ENCODE results near the gene LRRTM2.
"Not testable (repeated sequence)": the region's sequence is repeated elsewhere in the genome, so short reads cannot be mapped to it uniquely, and the experiment has no call there.

Gene LRRTM2

GRCh38 chr5:138874771-138875551, at the start of gene LRRTM2:
Gene LRRTM2 (minus strand): TSS chr5:138875335. CDS start chr5:138874911, 424 bp downstream.
- H3K36me3 ChIP-seq (ENCODE audit: control insufficient read depth, insufficient read depth, low read length): no peaks in the 10 kb centered on the region
- no peaks in the 10 kb centered on the region for H3K27me3 ChIP-seq (ENCODE audit: control insufficient read depth, insufficient read depth, low read length)
- H3K27ac ChIP-seq (ENCODE audit: low read length): no peak within 1 kb of the TSS
- H3K4me3 ChIP-seq (ENCODE audit: low read length): no peak within 1 kb of the TSS
- H3K4me1 ChIP-seq (ENCODE audit: control insufficient read depth, insufficient read depth, low read length): peaks cover 3% of the 10 kb centered on the region
- no peaks in the 10 kb centered on the region for H3K9me3 ChIP-seq (ENCODE audit: control insufficient read depth, insufficient read depth, low read length)
- DNase-seq (ENCODE audit: low read depth, low spot score): no peak
- no CpG with 5 or more reads among the region's 18 CpGs for WGBS (ENCODE audit: insufficient coverage, insufficient read length)

- WGBS (ENCODE audit: insufficient coverage, insufficient read length): no CpG with 5 or more reads among the region's 2 CpGs
- no peaks in the 10 kb centered on the region for H3K27me3 ChIP-seq (ENCODE audit: control insufficient read depth, insufficient read depth, low read length)
Measured at GRCh38 chr5:138922494-138922893, 47.4 kb upstream of the LRRTM2 start.

GRCh38 chr5:138921362-138921761, 46.2 kb upstream of the LRRTM2 start:
- H3K27ac ChIP-seq (ENCODE audit: low read length): not testable (repeated sequence)
- H3K36me3 ChIP-seq (ENCODE audit: control insufficient read depth, insufficient read depth, low read length): peaks cover 16% of the 10 kb centered on the region

More at GRCh38 chr5:138922494-138922893, 47.4 kb upstream of the LRRTM2 start:
- H3K36me3 ChIP-seq (ENCODE audit: control insufficient read depth, insufficient read depth, low read length): peaks cover 22% of the 10 kb centered on the region
- H3K4me1 ChIP-seq (ENCODE audit: control insufficient read depth, insufficient read depth, low read length): no peaks in the 10 kb centered on the region
- no peak for DNase-seq (ENCODE audit: low read depth, low spot score)
- no peak overlapping the region for H3K27ac ChIP-seq (ENCODE audit: low read length)
- no peaks in the 10 kb centered on the region for H3K9me3 ChIP-seq (ENCODE audit: control insufficient read depth, insufficient read depth, low read length)
- no peak overlapping the region for H3K4me3 ChIP-seq (ENCODE audit: low read length)

GRCh38 chr5:138920181-138920580, 45.0 kb upstream of the LRRTM2 start:
- Histone ChIP-seq H3K4me3 (ENCODE audit: low read length) (no peak overlapping the region), H3K4me1 (ENCODE audit: control insufficient read depth, insufficient read depth, low read length) (no peaks in the 10 kb centered on the region), H3K27me3 (ENCODE audit: control insufficient read depth, insufficient read depth, low read length) (no peaks in the 10 kb centered on the region), H3K9me3 (ENCODE audit: control insufficient read depth, insufficient read depth, low read length) (no peaks in the 10 kb centered on the region), H3K36me3 (ENCODE audit: control insufficient read depth, insufficient read depth, low read length) (peaks cover 7% of the 10 kb centered on the region; the same call in 1 of the 2 replicates), H3K27ac (ENCODE audit: low read length) (no peak overlapping the region)
- no CpG with 5 or more reads among the region's 8 CpGs for WGBS (ENCODE audit: insufficient coverage, insufficient read length)
- no peak for DNase-seq (ENCODE audit: low read depth, low spot score)

More at GRCh38 chr5:138921362-138921761, 46.2 kb upstream of the LRRTM2 start:
- not testable (repeated sequence) for H3K9me3 ChIP-seq (ENCODE audit: control insufficient read depth, insufficient read depth, low read length); H3K4me1 ChIP-seq (ENCODE audit: control insufficient read depth, insufficient read depth, low read length); DNase-seq (ENCODE audit: low read depth, low spot score); H3K27me3 ChIP-seq (ENCODE audit: control insufficient read depth, insufficient read depth, low read length); H3K4me3 ChIP-seq (ENCODE audit: low read length)
- WGBS (ENCODE audit: insufficient coverage, insufficient read length): no CpG with 5 or more reads among the region's 2 CpGs

GRCh38 chr5:138918686-138919085, 43.6 kb upstream of the LRRTM2 start:
- Histone ChIP-seq H3K36me3 (ENCODE audit: control insufficient read depth, insufficient read depth, low read length) (no peaks in the 10 kb centered on the region), H3K4me3 (ENCODE audit: low read length) (no peak overlapping the region)
- no CpG with 5 or more reads among the region's 4 CpGs for WGBS (ENCODE audit: insufficient coverage, insufficient read length)

GRCh38 chr5:138914338-138914737, 39.2 kb upstream of the LRRTM2 start:
- no CpG with 5 or more reads among the region's 3 CpGs for WGBS (ENCODE audit: insufficient coverage, insufficient read length)
- Histone ChIP-seq H3K4me1 (ENCODE audit: control insufficient read depth, insufficient read depth, low read length) (no peaks in the 10 kb centered on the region), H3K27ac (ENCODE audit: low read length) (no peak overlapping the region), H3K4me3 (ENCODE audit: low read length) (no peak overlapping the region), H3K9me3 (ENCODE audit: control insufficient read depth, insufficient read depth, low read length) (no peaks in the 10 kb centered on the region), H3K36me3 (ENCODE audit: control insufficient read depth, insufficient read depth, low read length) (no peaks in the 10 kb centered on the region), H3K27me3 (ENCODE audit: control insufficient read depth, insufficient read depth, low read length) (no peaks in the 10 kb centered on the region)
- no peak for DNase-seq (ENCODE audit: low read depth, low spot score)

More at GRCh38 chr5:138918686-138919085, 43.6 kb upstream of the LRRTM2 start:
- H3K27ac ChIP-seq (ENCODE audit: low read length): no peak overlapping the region
- no peaks in the 10 kb centered on the region for H3K27me3 ChIP-seq (ENCODE audit: control insufficient read depth, insufficient read depth, low read length)
- H3K9me3 ChIP-seq (ENCODE audit: control insufficient read depth, insufficient read depth, low read length): no peaks in the 10 kb centered on the region
- H3K4me1 ChIP-seq (ENCODE audit: control insufficient read depth, insufficient read depth, low read length): no peaks in the 10 kb centered on the region
- no peak for DNase-seq (ENCODE audit: low read depth, low spot score)

GRCh38 chr5:138913773-138914172, 38.6 kb upstream of the LRRTM2 start:
- DNase-seq (ENCODE audit: low read depth, low spot score): no peak
- Histone ChIP-seq H3K27me3 (ENCODE audit: control insufficient read depth, insufficient read depth, low read length) (no peaks in the 10 kb centered on the region), H3K9me3 (ENCODE audit: control insufficient read depth, insufficient read depth, low read length) (no peaks in the 10 kb centered on the region), H3K4me1 (ENCODE audit: control insufficient read depth, insufficient read depth, low read length) (no peaks in the 10 kb centered on the region), H3K4me3 (ENCODE audit: low read length) (no peak overlapping the region), H3K36me3 (ENCODE audit: control insufficient read depth, insufficient read depth, low read length) (no peaks in the 10 kb centered on the region), H3K27ac (ENCODE audit: low read length) (no peak overlapping the region)
- WGBS (ENCODE audit: insufficient coverage, insufficient read length): no CpG with 5 or more reads among the region's 3 CpGs

- H3K27ac ChIP-seq (ENCODE audit: low read length): no peak overlapping the region
- no CpG with 5 or more reads among the region's 4 CpGs for WGBS (ENCODE audit: insufficient coverage, insufficient read length)
- no peaks in the 10 kb centered on the region for H3K9me3 ChIP-seq (ENCODE audit: control insufficient read depth, insufficient read depth, low read length)
- DNase-seq (ENCODE audit: low read depth, low spot score): no peak
- no peak overlapping the region for H3K4me3 ChIP-seq (ENCODE audit: low read length)
- no peaks in the 10 kb centered on the region for H3K36me3 ChIP-seq (ENCODE audit: control insufficient read depth, insufficient read depth, low read length)
- H3K4me1 ChIP-seq (ENCODE audit: control insufficient read depth, insufficient read depth, low read length): no peaks in the 10 kb centered on the region
- H3K27me3 ChIP-seq (ENCODE audit: control insufficient read depth, insufficient read depth, low read length): no peaks in the 10 kb centered on the region
Measured at GRCh38 chr5:138912093-138912492, 37.0 kb upstream of the LRRTM2 start.

- Histone ChIP-seq H3K4me1 (ENCODE audit: control insufficient read depth, insufficient read depth, low read length) (no peaks in the 10 kb centered on the region), H3K36me3 (ENCODE audit: control insufficient read depth, insufficient read depth, low read length) (no peaks in the 10 kb centered on the region), H3K27ac (ENCODE audit: low read length) (no peak overlapping the region), H3K9me3 (ENCODE audit: control insufficient read depth, insufficient read depth, low read length) (no peaks in the 10 kb centered on the region), H3K27me3 (ENCODE audit: control insufficient read depth, insufficient read depth, low read length) (no peaks in the 10 kb centered on the region), H3K4me3 (ENCODE audit: low read length) (no peak overlapping the region)
- DNase-seq (ENCODE audit: low read depth, low spot score): no peak
Measured at GRCh38 chr5:138911441-138911840, 36.3 kb upstream of the LRRTM2 start.

- no peak overlapping the region for H3K4me3 ChIP-seq (ENCODE audit: low read length)
- H3K9me3 ChIP-seq (ENCODE audit: control insufficient read depth, insufficient read depth, low read length): no peaks in the 10 kb centered on the region
- H3K27ac ChIP-seq (ENCODE audit: low read length): no peak overlapping the region
- no peak for DNase-seq (ENCODE audit: low read depth, low spot score)
- no CpG with 5 or more reads among the region's 7 CpGs for WGBS (ENCODE audit: insufficient coverage, insufficient read length)
- H3K36me3 ChIP-seq (ENCODE audit: control insufficient read depth, insufficient read depth, low read length): peaks cover 2% of the 10 kb centered on the region; the same call in 1 of the 2 replicates
- no peaks in the 10 kb centered on the region for H3K4me1 ChIP-seq (ENCODE audit: control insufficient read depth, insufficient read depth, low read length)
- H3K27me3 ChIP-seq (ENCODE audit: control insufficient read depth, insufficient read depth, low read length): no peaks in the 10 kb centered on the region
Measured at GRCh38 chr5:138910546-138911185, 35.5 kb upstream of the LRRTM2 start.

Data from iPS DF 6.9 (cell line).